Measurements from ENCODE around the gene RIMBP2. TPM values are rescaled to one million over a fixed set of nuclear protein-coding genes. Genes with fewer than 3 reads are reported as not detected.

The RIMBP2 gene
- total RNA-seq, 1 donor from 2014 or later: not detected

DNA sequence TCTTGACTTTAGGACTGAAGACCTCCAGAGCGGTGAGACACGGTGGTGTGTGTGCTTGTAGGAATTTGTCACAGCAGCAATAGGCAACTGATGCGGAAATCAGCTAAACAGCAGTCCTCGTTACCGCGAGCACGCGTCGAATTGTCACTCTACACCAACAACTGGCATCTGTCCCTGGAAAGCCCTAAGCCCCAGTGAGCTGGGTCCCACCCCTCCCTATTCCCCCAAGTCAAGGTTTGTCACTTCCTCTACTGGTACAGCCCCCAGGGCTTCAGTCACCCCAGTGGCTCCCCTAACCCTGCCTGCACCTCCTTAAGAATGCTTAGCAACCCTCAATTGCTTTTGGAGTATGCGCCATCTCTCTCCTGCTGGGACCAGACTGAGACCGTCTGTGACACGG, 204.8 kb downstream of the RIMBP2 start:
- no peak for DNase-seq
- intact Hi-C loops (cut with micrococcal nuclease): no loop called here
- Histone ChIP-seq H3K4me3 (no peak overlapping the region), H3K27me3 (ENCODE audit: low read depth) (peaks cover 93% of the 10 kb centered on the region), H3K9me3 (replicated peaks) (peaks cover 12% of the 10 kb centered on the region), H3K36me3 (no peaks in the 10 kb centered on the region), H3K27ac (replicated peaks) (no peak overlapping the region), H3K4me1 (no peaks in the 10 kb centered on the region)
- TF ChIP-seq, protein P1, sequence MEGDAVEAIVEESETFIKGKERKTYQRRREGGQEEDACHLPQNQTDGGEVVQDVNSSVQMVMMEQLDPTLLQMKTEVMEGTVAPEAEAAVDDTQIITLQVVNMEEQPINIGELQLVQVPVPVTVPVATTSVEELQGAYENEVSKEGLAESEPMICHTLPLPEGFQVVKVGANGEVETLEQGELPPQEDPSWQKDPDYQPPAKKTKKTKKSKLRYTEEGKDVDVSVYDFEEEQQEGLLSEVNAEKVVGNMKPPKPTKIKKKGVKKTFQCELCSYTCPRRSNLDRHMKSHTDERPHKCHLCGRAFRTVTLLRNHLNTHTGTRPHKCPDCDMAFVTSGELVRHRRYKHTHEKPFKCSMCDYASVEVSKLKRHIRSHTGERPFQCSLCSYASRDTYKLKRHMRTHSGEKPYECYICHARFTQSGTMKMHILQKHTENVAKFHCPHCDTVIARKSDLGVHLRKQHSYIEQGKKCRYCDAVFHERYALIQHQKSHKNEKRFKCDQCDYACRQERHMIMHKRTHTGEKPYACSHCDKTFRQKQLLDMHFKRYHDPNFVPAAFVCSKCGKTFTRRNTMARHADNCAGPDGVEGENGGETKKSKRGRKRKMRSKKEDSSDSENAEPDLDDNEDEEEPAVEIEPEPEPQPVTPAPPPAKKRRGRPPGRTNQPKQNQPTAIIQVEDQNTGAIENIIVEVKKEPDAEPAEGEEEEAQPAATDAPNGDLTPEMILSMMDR (IDR thresholded peaks at IDR 0.05; ENCODE audit: borderline replicate concordance): no peak

- intact Hi-C loops (cut with micrococcal nuclease): no loop called here
- TF ChIP-seq, protein P1 (IDR thresholded peaks at IDR 0.05; ENCODE audit: borderline replicate concordance): no peak
- Histone ChIP-seq H3K27ac (replicated peaks) (no peak overlapping the region), H3K36me3 (no peaks in the 10 kb centered on the region), H3K9me3 (replicated peaks) (no peaks in the 10 kb centered on the region), H3K4me3 (no peak overlapping the region), H3K4me1 (no peaks in the 10 kb centered on the region), H3K27me3 (ENCODE audit: low read depth) (peaks cover 86% of the 10 kb centered on the region)
- DNase-seq: no peak
These were observed 206.6 kb downstream of the RIMBP2 start for GRCh38 chr12:130509454-130509853.

- H3K9me3 ChIP-seq (replicated peaks): no peaks in the 10 kb centered on the region
- no peak overlapping the region for H3K4me3 ChIP-seq
- peaks cover 85% of the 10 kb centered on the region for H3K27me3 ChIP-seq (ENCODE audit: low read depth)
- intact Hi-C loops (cut with micrococcal nuclease): no loop called here
- TF ChIP-seq, protein P1 (IDR thresholded peaks at IDR 0.05; ENCODE audit: borderline replicate concordance): no peak
- no peaks in the 10 kb centered on the region for H3K4me1 ChIP-seq
- no peaks in the 10 kb centered on the region for H3K36me3 ChIP-seq
- H3K27ac ChIP-seq (replicated peaks): no peak overlapping the region
- no peak for DNase-seq
These were observed 207.3 kb downstream of the RIMBP2 start for GRCh38 chr12:130508847-130509246.

- intact Hi-C loops (cut with micrococcal nuclease): no loop called here
- Histone ChIP-seq H3K27ac (replicated peaks) (no peak overlapping the region), H3K9me3 (replicated peaks) (no peaks in the 10 kb centered on the region), H3K4me1 (no peaks in the 10 kb centered on the region), H3K36me3 (no peaks in the 10 kb centered on the region), H3K27me3 (ENCODE audit: low read depth) (peaks cover 80% of the 10 kb centered on the region), H3K4me3 (no peak overlapping the region)
- TF ChIP-seq, protein P1 (IDR thresholded peaks at IDR 0.05; ENCODE audit: borderline replicate concordance): no peak
- no peak for DNase-seq
These were observed 207.8 kb downstream of the RIMBP2 start for GRCh38 chr12:130508318-130508717.

- TF ChIP-seq, protein P1 (IDR thresholded peaks at IDR 0.05; ENCODE audit: borderline replicate concordance): no peak
- DNase-seq: no peak
- Histone ChIP-seq H3K4me3 (no peak overlapping the region), H3K36me3 (no peaks in the 10 kb centered on the region), H3K27me3 (ENCODE audit: low read depth) (peaks cover 80% of the 10 kb centered on the region), H3K4me1 (no peaks in the 10 kb centered on the region), H3K9me3 (replicated peaks) (no peaks in the 10 kb centered on the region), H3K27ac (replicated peaks) (no peak overlapping the region)
- intact Hi-C loops (cut with micrococcal nuclease): no loop called here
These were observed 209.3 kb downstream of the RIMBP2 start for GRCh38 chr12:130506844-130507243.

GRCh38 chr12:130504840-130505175, 211.3 kb downstream of the RIMBP2 start:
- TF ChIP-seq, protein P1 (IDR thresholded peaks at IDR 0.05; ENCODE audit: borderline replicate concordance): no peak
- H3K4me1 ChIP-seq: no peaks in the 10 kb centered on the region
- no peaks in the 10 kb centered on the region for H3K9me3 ChIP-seq (replicated peaks)
- peaks cover 75% of the 10 kb centered on the region for H3K27me3 ChIP-seq (ENCODE audit: low read depth)
- intact Hi-C loops (cut with micrococcal nuclease): no loop called here
- H3K4me3 ChIP-seq: no peak overlapping the region
- H3K27ac ChIP-seq (replicated peaks): no peak overlapping the region
- H3K36me3 ChIP-seq: no peaks in the 10 kb centered on the region
- DNase-seq: no peak

All from left ventricle myocardium inferior (tissue), 1 donor.